SU-DHL-6 (cell line): ENCODE data around the gene DHX58.

Source experiments
- H2AFZ ChIP-seq: fragments of 200-600 bp; sonication (generic); 2 replicates; pipeline ENCODE4 v1.6.1; 2014; ENCODE audit warnings: low read depth, mild to moderate bottlenecking, moderate library complexity, mixed read lengths, antibody characterized with exemption, low read length; ENCODE audit not compliant: severe bottlenecking
- H3F3A ChIP-seq: fragments of 200-600 bp; shearing (Covaris generic); 2 replicates; pipeline ENCODE4 v1.6.0; 2016; ENCODE audit warnings: antibody characterized with exemption, mild to moderate bottlenecking; ENCODE audit not compliant: insufficient read depth
- H3K27ac ChIP-seq: fragments of 200-600 bp; sonication (generic); 2 replicates; pipeline ENCODE4 v1.5.1; 2016; ENCODE audit warnings: low read depth, mild to moderate bottlenecking, low read length, moderate library complexity, mixed read lengths
- H3K27me3 ChIP-seq: fragments of 200-600 bp; sonication (generic), shearing (Covaris generic); 2 replicates; pipeline ENCODE4 v1.6.0; 2014; ENCODE audit warnings: mild to moderate bottlenecking, low read length
- H3K36me3 ChIP-seq: fragments of 200-600 bp; sonication (generic); 2 replicates; pipeline ENCODE4 v1.6.1; 2014; ENCODE audit warnings: mild to moderate bottlenecking, low read length, mixed read lengths
- H3K4me2 ChIP-seq: fragments of 300-600, 200-600 bp; shearing (Covaris generic), sonication (generic); 2 replicates; pipeline ENCODE4 v1.6.0; 2014; ENCODE audit warnings: low read length, low read depth, mild to moderate bottlenecking; ENCODE audit not compliant: poor library complexity, severe bottlenecking
- H3K4me3 ChIP-seq: fragments of 200-600 bp; sonication (generic); 2 replicates; pipeline ENCODE4 v1.5.1; 2014; ENCODE audit warnings: antibody characterized with exemption, low read length, mild to moderate bottlenecking, mixed read lengths; ENCODE audit not compliant: insufficient read depth, poor library complexity, severe bottlenecking
- H3K79me2 ChIP-seq: fragments of 200-600 bp; sonication (generic); 2 replicates; pipeline ENCODE4 v1.6.1; 2014; ENCODE audit warnings: mild to moderate bottlenecking, low read length, moderate library complexity; ENCODE audit not compliant: insufficient read depth
- H3K9ac ChIP-seq: fragments of 200-600 bp; sonication (generic); 2 replicates; pipeline ENCODE4 v1.7.0; 2014; ENCODE audit warnings: mild to moderate bottlenecking, low read length
- H3K9me2 ChIP-seq: fragments of 200-600 bp; sonication (generic); replicated peaks from 2 replicates; pipeline ENCODE4 v1.6.1; 2014; ENCODE audit warnings: low read length; ENCODE audit not compliant: insufficient read depth
- H3K9me3 ChIP-seq: fragments of 200-600 bp; sonication (generic); 2 replicates; pipeline ENCODE4 v1.6.1; 2014; ENCODE audit warnings: low read length, mixed read lengths; ENCODE audit not compliant: insufficient read depth
- H4K20me1 ChIP-seq: fragments of 200-600 bp; sonication (generic); 2 replicates; pipeline ENCODE4 v1.6.1; 2014; ENCODE audit warnings: low read depth, mild to moderate bottlenecking, antibody characterized with exemption, low read length, moderate library complexity, mixed read lengths
- CTCF ChIP-seq: fragments of 200-600 bp; sonication (generic); IDR thresholded peaks from one replicate; pipeline ENCODE4 v1.5.1; 2017; ENCODE audit warnings: antibody characterized with exemption, mild to moderate bottlenecking, low read length, moderate library complexity; ENCODE audit not compliant: insufficient read depth, poor library complexity, severe bottlenecking
- EZH2phosphoT487 ChIP-seq: fragments of 200-600 bp; sonication (generic), shearing (Covaris generic); conservative IDR thresholded peaks from 2 replicates; pipeline ENCODE4 v1.6.1; 2018; ENCODE audit warnings: mild to moderate bottlenecking, antibody characterized with exemption, low read length, moderate library complexity, mixed read lengths

Gene DHX58

GRCh38 chr17:42120161-42120769, 7.8 kb upstream of the DHX58 start:
- peak overlapping the region; percentile 81 for H3K9ac ChIP-seq
- H3K27me3 ChIP-seq: no peaks in the 10 kb centered on the region
- TF ChIP-seq EZH2phosphoT487 (no peak), CTCF (no peak)
- H2AFZ ChIP-seq: peak overlapping the region; percentile 70
- H4K20me1 ChIP-seq: no peaks in the 10 kb centered on the region
- H3K9me2 ChIP-seq: no peaks in the 10 kb centered on the region
- H3F3A ChIP-seq: peaks cover 14% of the 10 kb centered on the region
- H3K9me3 ChIP-seq: no peaks in the 10 kb centered on the region
- no peaks in the 10 kb centered on the region for H3K36me3 ChIP-seq
- peak overlapping the region; percentile 75 for H3K4me2 ChIP-seq
- H3K27ac ChIP-seq: peak overlapping the region; percentile 11; the same call in 1 of the 2 replicates
- no peaks in the 10 kb centered on the region for H3K79me2 ChIP-seq
- peak overlapping the region; percentile 74 for H3K4me3 ChIP-seq

- TF ChIP-seq EZH2phosphoT487: no peak
- TF ChIP-seq CTCF: no peak
- Histone ChIP-seq H3K4me3 (no peak overlapping the region), H3K27me3 (no peaks in the 10 kb centered on the region), H3K79me2 (no peaks in the 10 kb centered on the region), H2AFZ (no peak overlapping the region), H4K20me1 (no peaks in the 10 kb centered on the region), H3K9ac (no peak overlapping the region), H3K27ac (no peak overlapping the region), H3K9me3 (no peaks in the 10 kb centered on the region), H3K4me2 (no peak overlapping the region), H3F3A (peaks cover 13% of the 10 kb centered on the region), H3K36me3 (no peaks in the 10 kb centered on the region), H3K9me2 (no peaks in the 10 kb centered on the region)
Measured at GRCh38 chr17:42119301-42119700, 6.8 kb upstream of the DHX58 start.

GRCh38 chr17:42118545-42118944, 6.0 kb upstream of the DHX58 start:
- no peaks in the 10 kb centered on the region for H3K36me3 ChIP-seq
- no peak overlapping the region for H3K9ac ChIP-seq
- no peaks in the 10 kb centered on the region for H3K9me2 ChIP-seq
- no peaks in the 10 kb centered on the region for H3K27me3 ChIP-seq
- no peak overlapping the region for H3K27ac ChIP-seq
- H3F3A ChIP-seq: peaks cover 11% of the 10 kb centered on the region
- no peak overlapping the region for H3K4me3 ChIP-seq
- peak; percentile 69 for TF ChIP-seq CTCF
- TF ChIP-seq EZH2phosphoT487: no peak
- H3K9me3 ChIP-seq: no peaks in the 10 kb centered on the region
- no peaks in the 10 kb centered on the region for H3K79me2 ChIP-seq
- no peaks in the 10 kb centered on the region for H4K20me1 ChIP-seq
- H2AFZ ChIP-seq: no peak overlapping the region
- no peak overlapping the region for H3K4me2 ChIP-seq
